HG03378 (cell line): ENCODE results near the gene TMEM178B.
"Not testable (repeated sequence)": the region's sequence is repeated elsewhere in the genome, so short reads cannot be mapped to it uniquely, and the experiment has no call there.

Experiments used
- ATAC-seq: cut with Tn5 transposase; IDR thresholded peaks from one replicate; pipeline ENCODE4 v1.9.1; 2021; ENCODE audit warnings: mild to moderate bottlenecking, moderate library complexity; ENCODE audit not compliant: unreplicated experiment

The TMEM178B gene

GRCh38 chr7:141300816-141301215, 227.0 kb downstream of the TMEM178B start:
- no peak for ATAC-seq

GRCh38 chr7:141301544-141301943, 227.7 kb downstream of the TMEM178B start:
- no peak for ATAC-seq

GRCh38 chr7:141302617-141303016, 228.8 kb downstream of the TMEM178B start:
- no peak for ATAC-seq

- no peak for ATAC-seq
Measured at GRCh38 chr7:141304291-141304690, 230.4 kb downstream of the TMEM178B start.

- no peak for ATAC-seq
Measured at GRCh38 chr7:141306081-141306480, 232.2 kb downstream of the TMEM178B start.

GRCh38 chr7:141312395-141312794, 238.5 kb downstream of the TMEM178B start:
- no peak for ATAC-seq

GRCh38 chr7:141312828-141313521, 239.1 kb downstream of the TMEM178B start:
- ATAC-seq: no peak

- ATAC-seq: no peak
Measured at GRCh38 chr7:141313896-141314295, 240.0 kb downstream of the TMEM178B start.

- ATAC-seq: no peak
Measured at GRCh38 chr7:141317033-141317585, 243.2 kb downstream of the TMEM178B start.

GRCh38 chr7:141320287-141320686, 246.4 kb downstream of the TMEM178B start:
- ATAC-seq: no peak

- no peak for ATAC-seq
Measured at GRCh38 chr7:141322383-141322782, 248.5 kb downstream of the TMEM178B start.

- no peak for ATAC-seq
Measured at GRCh38 chr7:141323826-141324225, 250.0 kb downstream of the TMEM178B start.

GRCh38 chr7:141324870-141325269, 251.0 kb downstream of the TMEM178B start:
- ATAC-seq: no peak

- ATAC-seq: no peak
Measured at GRCh38 chr7:141325275-141325674, 251.4 kb downstream of the TMEM178B start.

- no peak for ATAC-seq
Measured at GRCh38 chr7:141328290-141328689, 254.4 kb downstream of the TMEM178B start.

GRCh38 chr7:141330285-141330684, 256.4 kb downstream of the TMEM178B start:
- ATAC-seq: not testable (repeated sequence)

GRCh38 chr7:141333459-141333858, 259.6 kb downstream of the TMEM178B start:
- no peak for ATAC-seq

GRCh38 chr7:141335164-141335563, 261.3 kb downstream of the TMEM178B start:
- no peak for ATAC-seq

- no peak for ATAC-seq
Measured at GRCh38 chr7:141339603-141340002, 265.7 kb downstream of the TMEM178B start.

- no peak for ATAC-seq
Measured at GRCh38 chr7:141340991-141341390, 267.1 kb downstream of the TMEM178B start.

GRCh38 chr7:141342621-141343408, 269.0 kb downstream of the TMEM178B start:
- no peak for ATAC-seq
